Keratinocyte (primary cell): ENCODE data around the gene CYP2A6. TPM values are rescaled to one million over a fixed set of nuclear protein-coding genes. Genes with fewer than 3 reads are reported as not detected.

Experiments
- DNase-seq: peaks from one replicate; pipeline ENCODE4 v3.0.0-alpha.2; 2011; ENCODE audit warnings: low read depth, missing footprints, low spot score
- FAIRE-seq: peaks from 2 replicates; lab custom pipeline; 2011; peaks lifted over from hg19 to GRCh38; lab: Jason Lieb, UNC
- H2AFZ ChIP-seq: 2 replicates; pipeline ENCODE4 v1.6.0; 2012; ENCODE audit warnings: low read length, control low read depth, inconsistent platforms; ENCODE audit not compliant: control insufficient read depth
- H3K27ac ChIP-seq: 2 replicates; pipeline ENCODE4 v1.5.1; 2011; ENCODE audit warnings: low read length; ENCODE audit not compliant: control insufficient read depth, insufficient read depth
- H3K27me3 ChIP-seq: 3 replicates; pipeline ENCODE4 v1.6.0; 2011; ENCODE audit warnings: low read length; ENCODE audit not compliant: control insufficient read depth, insufficient read depth; ENCODE audit errors: extremely low read depth
- H3K36me3 ChIP-seq, 2 experiments: 2 replicates in 1 of 2; 3 replicates in 1 of 2; pipeline ENCODE4 v1.5.1; 2011; ENCODE audit warnings: low read length in 2 of 2, mild to moderate bottlenecking in 1 of 2; ENCODE audit not compliant: control insufficient read depth in 2 of 2, insufficient read depth in 2 of 2; ENCODE audit errors: extremely low read depth in 1 of 2
- H3K4me1 ChIP-seq: 3 replicates; pipeline ENCODE4 v1.5.1; 2011; ENCODE audit warnings: low read length; ENCODE audit not compliant: control insufficient read depth, insufficient read depth; ENCODE audit errors: extremely low read depth
- H3K4me2 ChIP-seq: 3 replicates; pipeline ENCODE4 v1.6.0; 2011; ENCODE audit warnings: low read depth, low read length; ENCODE audit not compliant: control insufficient read depth, insufficient read depth; ENCODE audit errors: extremely low read depth
- H3K4me3 ChIP-seq, 3 experiments: fragments of 200-600 bp in 1 of 3; sonication (generic) in 1 of 3; 2 replicates in 2 of 3; 3 replicates in 1 of 3; pipeline ENCODE4 v1.5.1; 2011 to 2016; ENCODE audit warnings: low read length in 3 of 3, mild to moderate bottlenecking in 3 of 3, control low read depth in 2 of 3, inconsistent platforms in 1 of 3, low read depth in 1 of 3, mixed read lengths in 1 of 3, mixed run types in 1 of 3, moderate library complexity in 1 of 3; ENCODE audit not compliant: control insufficient read depth in 2 of 3, insufficient read depth in 2 of 3; ENCODE audit errors: extremely low read depth in 1 of 3
- H3K79me2 ChIP-seq: 2 replicates; pipeline ENCODE4 v1.6.0; 2012; ENCODE audit warnings: low read length; ENCODE audit not compliant: control insufficient read depth, insufficient read depth
- H3K9ac ChIP-seq: 3 replicates; pipeline ENCODE4 v1.6.0; 2011; ENCODE audit warnings: low read length; ENCODE audit not compliant: control insufficient read depth, insufficient read depth; ENCODE audit errors: extremely low read depth
- H3K9me1 ChIP-seq: 3 replicates; pipeline ENCODE4 v1.6.0; 2011; ENCODE audit warnings: low read length; ENCODE audit not compliant: control insufficient read depth, insufficient read depth; ENCODE audit errors: extremely low read depth
- H3K9me3 ChIP-seq: 2 replicates; pipeline ENCODE4 v1.5.1; 2012; ENCODE audit warnings: low read depth, low read length; ENCODE audit not compliant: control insufficient read depth
- H4K20me1 ChIP-seq: 3 replicates; pipeline ENCODE4 v1.6.0; 2011; ENCODE audit warnings: low read length; ENCODE audit not compliant: control insufficient read depth, insufficient read depth; ENCODE audit errors: extremely low read depth
- EZH2 ChIP-seq: IDR thresholded peaks from one replicate; pipeline ENCODE4 v1.6.1; 2012; ENCODE audit warnings: inconsistent platforms, mild to moderate bottlenecking, low read length, moderate library complexity
- dilution Hi-C: fragments of 300-500 bp; cut with MboI; formaldehyde crosslinking; loops from one replicate; pipeline ENCODE4 v1.7.0; 2020; ENCODE audit warnings: low sequenced_read_pairs; ENCODE audit not compliant: extremely low pct_ligation_motif_present
- polyA plus RNA-seq, 5 experiments: library from polyadenylated mRNA; depleted of rRNA in 3 of 5; stranded (reverse) in 3 of 5; stranded (forward) in 1 of 5; unstranded in 1 of 5; fragments of >200 nt; gene quantifications; 1 replicate in 1 of 5; 2 replicates in 3 of 5; 3 replicates in 1 of 5; pipeline versions ENCODE4 v1.2.1 to v1.2.3, GENCODE V29; 2011 to 2012; ENCODE audit warnings: missing spikeins in 2 of 5, low read depth in 1 of 5, low replicate concordance in 1 of 5
- TF ChIP-seq, protein P1 (sequence below), 3 experiments: IDR thresholded peaks in 1 of 3; conservative IDR thresholded peaks in 1 of 3; optimal IDR thresholded peaks in 1 of 3; 2 replicates in 2 of 3; 3 replicates in 1 of 3; pipeline versions ENCODE3 to v1.5.1; 2011; ENCODE audit warnings: low read length in 3 of 3, mild to moderate bottlenecking in 3 of 3, moderate library complexity in 2 of 3, control low read depth in 1 of 3, inconsistent platforms in 1 of 3; ENCODE audit not compliant: insufficient read depth in 2 of 3; ENCODE audit errors: extremely low read depth in 1 of 3

Gene CYP2A6
- polyA plus RNA-seq, 1 donor (not counting 4 experiments of a cell fraction or from before 2014, with no cell fraction given), result not detected

DNA sequence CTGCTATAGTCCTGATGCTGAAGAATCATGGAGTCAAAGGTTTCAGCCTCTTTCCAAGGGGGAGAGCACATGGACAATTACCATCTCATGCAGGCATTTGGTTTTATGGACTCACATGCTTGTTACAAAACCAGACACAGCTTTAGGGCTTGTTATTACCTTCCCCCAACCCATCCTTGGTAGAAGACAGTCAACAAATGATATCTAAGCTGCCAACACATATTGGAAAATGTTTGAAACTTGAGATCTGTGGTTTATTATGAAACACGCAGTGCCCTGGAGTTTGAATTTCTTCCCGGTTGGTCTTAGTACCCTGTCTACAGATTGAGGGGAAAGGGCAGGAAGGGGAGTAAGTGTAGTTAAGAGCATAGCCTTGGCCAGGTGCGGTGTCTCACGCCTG lies 12.5 kb upstream of the CYP2A6 start:
- Histone ChIP-seq H3K27ac (no peak overlapping the region), H4K20me1 (no peaks in the 10 kb centered on the region), H3K79me2 (no peaks in the 10 kb centered on the region), H2AFZ (no peak overlapping the region), H3K9me1 (no peaks in the 10 kb centered on the region), H3K4me1 (no peaks in the 10 kb centered on the region), H3K4me2 (no peak overlapping the region), H3K27me3 (no peaks in the 10 kb centered on the region), H3K4me3 (no peak overlapping the region), H3K36me3 (no peaks in the 10 kb centered on the region), H3K9ac (no peak overlapping the region), H3K9me3 (no peaks in the 10 kb centered on the region)
- dilution Hi-C loops, result no loop called here
- no peak for FAIRE-seq
- DNase-seq, result no peak
- no peak for TF ChIP-seq EZH2
- TF ChIP-seq, protein P1, sequence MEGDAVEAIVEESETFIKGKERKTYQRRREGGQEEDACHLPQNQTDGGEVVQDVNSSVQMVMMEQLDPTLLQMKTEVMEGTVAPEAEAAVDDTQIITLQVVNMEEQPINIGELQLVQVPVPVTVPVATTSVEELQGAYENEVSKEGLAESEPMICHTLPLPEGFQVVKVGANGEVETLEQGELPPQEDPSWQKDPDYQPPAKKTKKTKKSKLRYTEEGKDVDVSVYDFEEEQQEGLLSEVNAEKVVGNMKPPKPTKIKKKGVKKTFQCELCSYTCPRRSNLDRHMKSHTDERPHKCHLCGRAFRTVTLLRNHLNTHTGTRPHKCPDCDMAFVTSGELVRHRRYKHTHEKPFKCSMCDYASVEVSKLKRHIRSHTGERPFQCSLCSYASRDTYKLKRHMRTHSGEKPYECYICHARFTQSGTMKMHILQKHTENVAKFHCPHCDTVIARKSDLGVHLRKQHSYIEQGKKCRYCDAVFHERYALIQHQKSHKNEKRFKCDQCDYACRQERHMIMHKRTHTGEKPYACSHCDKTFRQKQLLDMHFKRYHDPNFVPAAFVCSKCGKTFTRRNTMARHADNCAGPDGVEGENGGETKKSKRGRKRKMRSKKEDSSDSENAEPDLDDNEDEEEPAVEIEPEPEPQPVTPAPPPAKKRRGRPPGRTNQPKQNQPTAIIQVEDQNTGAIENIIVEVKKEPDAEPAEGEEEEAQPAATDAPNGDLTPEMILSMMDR (optimal IDR thresholded peaks at IDR 0.05 in 1 of 3, IDR thresholded peaks at IDR 0.05 in 1 of 3, conservative IDR thresholded peaks at IDR 0.05 in 1 of 3; ENCODE audit: extremely low read depth in 1 of 3, insufficient read depth in 2 of 3, low read length in 3 of 3), result no peak

DNA sequence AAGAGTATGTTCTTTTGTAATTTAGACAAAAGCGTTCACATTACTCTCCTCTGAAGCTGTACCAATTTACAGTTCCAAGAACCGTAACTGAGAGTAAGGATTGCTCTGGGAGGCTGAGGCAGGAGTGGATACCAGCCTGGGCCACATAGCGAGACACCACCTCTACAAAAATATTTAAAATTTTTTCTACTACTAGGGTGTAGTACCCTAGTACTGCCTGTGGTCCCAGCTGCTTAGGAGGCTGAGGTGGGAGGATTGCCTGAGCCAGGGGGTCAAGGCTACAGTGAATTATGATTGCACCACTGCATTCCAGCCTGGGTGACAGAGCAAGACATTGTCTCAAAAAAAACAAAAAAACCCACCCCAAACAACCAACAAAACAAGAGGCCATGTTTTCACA lies 12.1 kb upstream of the CYP2A6 start:
- Histone ChIP-seq H3K4me3 (no peak overlapping the region), H3K27ac (no peak overlapping the region), H3K4me2 (no peak overlapping the region), H2AFZ (no peak overlapping the region), H3K9me1 (no peaks in the 10 kb centered on the region), H3K4me1 (no peaks in the 10 kb centered on the region), H4K20me1 (no peaks in the 10 kb centered on the region), H3K79me2 (no peaks in the 10 kb centered on the region), H3K9ac (no peak overlapping the region), H3K36me3 (no peaks in the 10 kb centered on the region), H3K9me3 (no peaks in the 10 kb centered on the region), H3K27me3 (no peaks in the 10 kb centered on the region)
- no peak for TF ChIP-seq EZH2
- TF ChIP-seq, protein P1 (optimal IDR thresholded peaks at IDR 0.05 in 1 of 3, IDR thresholded peaks at IDR 0.05 in 1 of 3, conservative IDR thresholded peaks at IDR 0.05 in 1 of 3; ENCODE audit: extremely low read depth in 1 of 3, insufficient read depth in 2 of 3, low read length in 3 of 3), result no peak
- dilution Hi-C loops, result no loop called here
- DNase-seq, result no peak
- no peak for FAIRE-seq
